ENCODE measurements around the gene LRP1-AS.
"Not testable (repeated sequence)": the region's sequence is repeated elsewhere in the genome, so short reads cannot be mapped to it uniquely, and the experiment has no call there.

The LRP1-AS gene

DNA sequence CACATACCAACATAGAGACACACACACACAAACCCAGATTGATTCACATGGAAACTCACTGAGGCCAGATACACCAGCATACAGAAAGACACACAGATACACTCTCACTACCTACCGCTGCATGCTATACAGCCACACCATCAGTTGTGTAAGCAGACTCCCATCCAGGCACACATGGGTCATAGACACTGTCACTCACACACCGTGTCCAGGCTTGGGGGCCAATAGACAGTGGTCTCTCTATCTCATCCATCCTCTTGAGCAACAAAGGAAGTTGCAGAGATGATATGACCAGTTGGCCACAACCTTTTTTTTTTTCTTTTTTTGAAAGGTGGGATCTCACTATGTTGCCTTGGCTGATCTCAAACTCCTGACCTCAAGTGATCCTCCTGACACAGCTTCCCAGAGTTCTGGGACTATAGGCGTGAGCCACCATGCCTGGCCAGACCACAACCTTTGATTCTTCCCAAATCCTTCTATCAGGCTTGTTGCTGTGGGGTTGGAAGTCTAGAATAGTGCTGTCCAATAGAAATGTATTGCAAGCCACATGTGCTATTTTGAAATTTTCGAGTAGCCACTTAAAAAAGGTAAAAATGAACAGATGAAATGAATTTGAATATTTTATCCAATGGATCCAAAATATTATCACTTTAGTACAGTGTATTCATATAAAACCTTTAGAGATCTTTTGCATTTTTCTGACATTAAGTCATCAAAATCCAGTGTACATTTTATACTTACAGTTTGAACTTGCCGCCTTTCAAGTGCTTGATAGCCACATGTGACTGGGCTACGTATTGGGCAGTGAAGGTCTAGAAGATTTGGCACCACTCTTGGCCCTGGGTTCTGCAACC is 7.4 kb downstream of the LRP1-AS start:
- no peak for DNase-seq (ENCODE audit: low spot score)

DNA sequence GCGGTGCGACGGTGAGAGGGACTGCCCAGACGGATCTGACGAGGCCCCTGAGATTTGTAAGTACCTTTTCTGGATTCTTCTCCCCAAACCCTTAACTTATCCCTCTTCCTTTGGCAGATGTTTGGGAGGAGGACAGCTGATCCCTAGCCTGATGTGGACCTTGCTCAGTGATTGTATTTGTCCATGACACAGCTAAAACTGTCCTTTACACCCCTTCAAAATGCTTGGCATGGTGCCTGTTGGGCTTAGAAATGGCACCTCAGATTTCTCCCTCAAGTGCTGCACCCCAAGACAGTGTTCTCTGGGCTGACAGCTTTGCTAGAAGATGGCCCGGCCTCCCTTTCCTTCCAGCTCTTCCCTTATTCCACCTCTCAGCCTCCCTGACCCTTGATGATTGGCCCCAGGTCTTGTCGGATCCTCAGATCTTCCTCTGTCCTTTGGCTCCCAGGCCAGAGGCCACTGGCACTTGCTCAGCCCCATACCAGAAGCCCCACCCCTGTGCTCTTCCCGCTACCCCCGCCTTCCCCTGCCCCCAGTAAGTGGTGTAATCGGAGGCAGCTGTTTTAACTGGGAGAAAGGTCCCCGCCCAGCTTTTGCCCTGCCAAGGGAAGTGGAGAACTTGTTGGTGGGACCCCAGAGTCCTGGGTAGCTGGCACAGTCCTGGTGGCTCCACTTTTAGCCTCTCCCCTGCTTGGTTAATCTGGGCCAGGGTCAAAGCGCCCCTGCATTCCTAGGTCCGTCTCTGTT is 8.7 kb downstream of the LRP1-AS start:
- no peak for DNase-seq (ENCODE audit: low spot score)

DNA sequence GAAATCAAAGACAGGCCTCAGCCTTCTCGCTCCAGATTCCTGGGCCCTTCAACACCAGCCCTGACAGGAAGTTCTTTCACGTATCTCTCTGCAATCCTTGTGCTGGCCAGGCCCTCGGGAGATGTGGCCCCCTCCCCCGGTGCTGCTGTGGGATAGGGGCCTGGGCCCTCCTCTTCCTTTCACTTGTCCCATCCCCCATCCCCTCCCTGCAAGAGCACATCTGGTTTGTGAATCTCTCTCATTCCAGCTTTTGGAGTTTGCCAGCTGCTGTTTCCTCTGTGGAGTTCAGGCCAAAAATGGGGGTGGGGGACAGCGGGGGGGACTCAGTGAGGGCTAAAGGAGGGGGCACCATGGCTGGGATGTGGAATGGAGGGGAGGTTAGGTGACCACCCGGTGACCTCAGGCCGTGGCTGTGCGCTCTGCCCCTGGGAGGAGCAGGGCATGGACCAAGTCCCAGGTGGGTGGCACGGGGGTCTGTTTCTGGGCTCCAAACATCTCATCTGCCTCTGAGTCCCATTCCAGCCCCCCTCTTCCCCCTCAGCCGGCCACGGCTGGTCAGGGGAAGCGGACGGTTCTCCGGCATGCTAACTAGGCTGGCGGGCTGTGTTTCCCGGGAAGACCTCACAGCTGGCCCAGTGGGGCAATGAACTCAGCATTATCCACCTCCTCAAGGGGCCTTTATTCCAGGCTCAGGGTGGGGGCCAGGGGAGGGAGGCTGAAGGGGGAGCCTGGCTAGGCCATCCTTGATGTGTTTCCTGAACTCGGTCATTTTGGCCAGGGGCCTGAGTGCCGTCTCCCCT is 11.7 kb downstream of the LRP1-AS start:
- no peak for DNase-seq (ENCODE audit: low spot score)

DNA sequence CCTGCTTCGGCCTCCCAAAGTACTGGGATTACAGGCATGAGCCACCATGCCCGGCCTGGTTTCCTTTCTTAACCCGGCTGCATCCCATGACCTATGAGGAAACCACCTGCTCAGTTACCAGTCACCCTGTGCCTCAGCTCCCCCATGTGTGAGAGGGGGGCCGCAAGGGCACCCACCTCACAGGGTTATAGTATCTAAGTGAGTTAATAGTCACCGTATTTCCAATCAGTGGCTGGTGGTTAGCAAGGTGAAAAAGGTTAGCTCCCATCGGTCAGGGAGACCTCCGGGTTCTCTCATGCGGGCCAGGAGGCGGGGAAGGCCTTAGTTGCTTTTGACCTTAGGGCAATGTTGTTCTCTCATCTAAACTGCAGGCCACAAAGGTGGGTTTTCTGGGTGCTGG is 12.5 kb downstream of the LRP1-AS start:
- no peak for DNase-seq (ENCODE audit: low spot score)

DNA sequence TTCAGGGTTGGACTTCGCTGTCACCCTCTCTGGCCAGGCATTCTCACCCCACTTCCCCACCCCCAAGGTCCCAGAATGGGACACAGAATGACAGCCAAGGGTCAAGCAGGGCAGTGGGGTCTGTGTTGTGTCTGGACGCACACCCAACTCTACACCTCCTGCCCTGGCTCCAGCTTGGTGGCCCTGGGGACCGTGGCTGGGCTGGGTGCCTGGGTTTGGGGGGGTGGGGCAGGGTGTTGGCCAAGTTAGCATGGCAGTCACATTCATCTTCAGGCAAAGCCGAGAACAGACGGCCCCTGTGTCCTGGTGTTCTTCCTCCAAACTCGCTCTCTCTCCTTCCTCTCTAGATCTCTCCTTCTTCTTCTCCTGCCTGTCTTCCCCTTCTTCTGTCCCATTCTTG is 13.5 kb downstream of the LRP1-AS start:
- DNase-seq (ENCODE audit: low spot score): no peak

DNA sequence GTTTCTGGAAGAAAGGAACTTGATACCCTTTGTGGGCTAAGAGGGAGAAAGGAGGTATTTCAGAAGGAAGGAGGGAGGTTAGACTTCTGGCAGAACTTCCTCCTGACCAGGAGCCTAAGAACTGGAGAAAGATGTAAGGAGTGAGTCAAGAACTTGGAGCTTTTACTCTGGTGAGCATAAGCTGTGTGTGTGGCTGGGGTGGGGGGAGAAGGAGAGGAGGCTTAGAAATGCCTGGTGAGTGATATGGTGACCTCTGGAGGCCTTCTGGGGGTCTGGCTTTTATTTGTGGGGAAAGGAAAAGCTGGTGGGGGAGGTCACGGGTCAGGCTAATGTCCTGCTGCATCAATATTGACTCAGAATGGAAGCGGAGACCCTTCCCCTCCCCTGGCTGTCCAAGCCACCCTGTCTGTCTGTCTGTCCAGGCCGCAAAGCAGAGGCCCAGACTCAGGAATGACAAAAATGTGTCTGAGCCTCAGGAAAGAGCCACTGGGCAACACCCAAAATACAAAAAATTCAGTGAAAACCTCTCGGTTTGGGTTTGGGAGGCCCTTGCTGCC is 14.3 kb downstream of the LRP1-AS start:
- DNase-seq (ENCODE audit: low spot score): no peak

DNA sequence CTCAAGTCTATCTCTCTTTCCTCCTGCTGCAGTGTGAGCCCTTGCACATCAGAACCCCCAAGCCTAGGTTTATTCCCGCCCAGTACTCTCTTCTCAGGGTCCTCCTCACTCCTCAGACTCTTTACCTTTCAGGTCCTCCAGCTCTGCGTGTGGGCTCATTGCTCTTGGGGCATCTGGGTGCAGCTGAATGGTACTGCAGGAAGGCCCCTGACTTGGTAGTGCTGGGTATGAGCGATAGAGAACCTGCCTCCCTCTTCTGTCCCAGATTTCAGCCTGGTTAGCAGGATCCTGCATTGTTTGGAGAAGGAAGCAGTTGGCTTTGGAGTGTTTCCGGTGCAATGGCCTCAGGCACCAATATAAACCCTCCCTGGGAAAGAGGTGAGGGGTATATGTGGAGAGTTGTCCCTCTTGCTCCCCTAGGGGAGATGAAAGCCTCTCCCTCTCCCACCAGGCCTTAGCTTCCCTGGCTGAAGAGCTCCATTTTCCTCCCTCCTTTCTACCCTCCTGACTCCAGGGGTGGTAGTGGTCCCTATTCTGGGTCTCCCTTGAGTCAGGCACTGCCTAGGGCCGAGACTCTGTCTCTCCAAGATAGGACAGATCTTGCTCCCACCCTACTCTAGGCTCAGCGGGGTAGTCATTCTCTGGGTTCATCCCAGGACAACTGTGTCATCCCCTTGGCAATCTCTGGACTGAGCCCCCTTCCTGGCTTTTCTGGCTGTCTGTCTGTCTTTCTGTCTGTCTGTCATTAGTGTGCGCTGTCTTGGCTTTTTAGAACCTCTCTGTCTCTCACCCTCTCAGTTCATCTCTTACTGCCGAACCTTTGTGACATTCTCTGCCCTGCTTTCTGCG is 15.3 kb downstream of the LRP1-AS start:
- no peak for DNase-seq (ENCODE audit: low spot score)

DNA sequence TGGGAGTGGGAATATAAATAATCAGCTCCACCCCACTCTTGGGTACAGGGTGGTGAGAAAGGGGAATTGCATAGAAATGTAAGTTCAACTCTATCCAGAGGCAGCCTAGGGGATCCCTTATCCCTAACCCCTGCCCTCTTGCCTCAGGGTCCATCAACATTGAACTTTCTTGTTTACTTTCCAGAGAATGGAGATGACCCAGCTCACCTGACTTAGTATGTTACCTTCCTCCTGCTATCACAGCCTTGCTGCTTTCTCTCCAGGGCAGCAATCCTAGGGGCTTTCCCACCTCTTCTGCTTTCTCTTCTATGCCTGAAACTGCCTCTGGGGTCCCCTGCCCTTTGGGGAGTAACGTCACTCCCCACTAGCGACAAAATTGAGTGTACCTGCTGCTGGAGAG is 16.5 kb downstream of the LRP1-AS start:
- no peak for DNase-seq (ENCODE audit: low spot score)

DNA sequence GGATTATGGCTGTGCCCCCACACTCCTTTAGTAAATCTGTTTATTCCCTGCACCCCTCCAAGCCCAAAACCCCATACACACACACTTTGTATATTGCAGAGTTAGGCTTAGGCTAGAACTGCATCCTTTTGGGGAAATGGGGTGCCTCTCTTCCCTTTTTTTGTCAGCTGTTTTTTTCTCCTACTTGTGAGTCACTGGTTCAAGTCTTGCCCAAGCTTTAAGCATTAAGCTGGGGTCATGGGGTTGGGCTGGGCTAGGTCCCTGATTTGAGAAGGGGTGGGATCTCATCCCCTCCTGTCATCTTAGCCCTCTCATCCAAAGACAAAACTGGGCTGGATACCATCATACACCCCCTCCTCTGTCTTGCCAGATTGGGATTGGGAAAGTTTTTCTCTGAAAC is 17.5 kb downstream of the LRP1-AS start:
- no peak for DNase-seq (ENCODE audit: low spot score)

DNA sequence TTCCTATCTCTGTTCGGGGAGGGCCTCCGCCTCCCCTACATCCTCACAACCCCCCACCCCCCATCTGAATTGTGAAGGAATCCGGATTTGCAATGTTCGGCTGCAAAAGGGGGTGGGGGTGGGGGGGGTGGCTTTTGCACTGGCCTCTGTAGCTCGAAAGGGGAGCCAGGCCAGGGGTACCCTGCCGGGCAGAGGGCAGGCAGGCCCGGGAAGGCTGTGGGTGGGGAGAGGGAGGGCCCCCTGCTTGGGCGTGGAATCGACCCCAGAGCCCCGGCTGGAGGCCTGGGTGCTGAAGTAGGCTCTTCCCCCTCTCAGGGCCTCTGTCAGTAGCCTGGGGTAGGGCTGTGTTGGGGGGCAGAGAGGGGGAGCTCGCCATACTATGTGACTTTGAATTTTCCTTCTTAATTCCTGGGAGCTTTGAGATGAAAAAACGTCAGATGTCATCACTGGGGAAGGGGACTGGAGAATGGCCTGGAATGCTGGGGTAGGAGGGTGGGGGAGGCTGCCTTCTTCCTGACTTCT is 18.0 kb downstream of the LRP1-AS start:
- DNase-seq (ENCODE audit: low spot score): no peak

DNA sequence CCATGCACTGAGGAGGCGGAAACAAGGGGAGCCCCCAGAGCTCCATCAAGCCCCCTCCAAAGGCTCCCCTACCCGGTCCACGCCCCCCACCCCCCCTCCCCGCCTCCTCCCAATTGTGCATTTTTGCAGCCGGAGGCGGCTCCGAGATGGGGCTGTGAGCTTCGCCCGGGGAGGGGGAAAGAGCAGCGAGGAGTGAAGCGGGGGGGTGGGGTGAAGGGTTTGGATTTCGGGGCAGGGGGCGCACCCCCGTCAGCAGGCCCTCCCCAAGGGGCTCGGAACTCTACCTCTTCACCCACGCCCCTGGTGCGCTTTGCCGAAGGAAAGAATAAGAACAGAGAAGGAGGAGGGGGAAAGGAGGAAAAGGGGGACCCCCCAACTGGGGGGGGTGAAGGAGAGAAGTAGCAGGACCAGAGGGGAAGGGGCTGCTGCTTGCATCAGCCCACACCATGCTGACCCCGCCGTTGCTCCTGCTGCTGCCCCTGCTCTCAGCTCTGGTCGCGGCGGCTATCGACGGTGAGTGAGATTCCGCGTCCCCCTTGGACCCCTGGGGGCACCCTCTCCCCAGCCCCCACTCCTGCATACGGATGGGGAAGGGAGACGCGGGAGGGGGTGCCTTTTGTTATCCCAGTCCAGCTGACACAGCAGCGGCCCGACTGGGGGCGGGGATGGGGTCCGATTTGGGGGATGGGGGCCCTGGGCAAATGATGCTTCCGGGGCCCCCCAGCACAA is 18.7 kb downstream of the LRP1-AS start:
- no peak for DNase-seq (ENCODE audit: low spot score)

DNA sequence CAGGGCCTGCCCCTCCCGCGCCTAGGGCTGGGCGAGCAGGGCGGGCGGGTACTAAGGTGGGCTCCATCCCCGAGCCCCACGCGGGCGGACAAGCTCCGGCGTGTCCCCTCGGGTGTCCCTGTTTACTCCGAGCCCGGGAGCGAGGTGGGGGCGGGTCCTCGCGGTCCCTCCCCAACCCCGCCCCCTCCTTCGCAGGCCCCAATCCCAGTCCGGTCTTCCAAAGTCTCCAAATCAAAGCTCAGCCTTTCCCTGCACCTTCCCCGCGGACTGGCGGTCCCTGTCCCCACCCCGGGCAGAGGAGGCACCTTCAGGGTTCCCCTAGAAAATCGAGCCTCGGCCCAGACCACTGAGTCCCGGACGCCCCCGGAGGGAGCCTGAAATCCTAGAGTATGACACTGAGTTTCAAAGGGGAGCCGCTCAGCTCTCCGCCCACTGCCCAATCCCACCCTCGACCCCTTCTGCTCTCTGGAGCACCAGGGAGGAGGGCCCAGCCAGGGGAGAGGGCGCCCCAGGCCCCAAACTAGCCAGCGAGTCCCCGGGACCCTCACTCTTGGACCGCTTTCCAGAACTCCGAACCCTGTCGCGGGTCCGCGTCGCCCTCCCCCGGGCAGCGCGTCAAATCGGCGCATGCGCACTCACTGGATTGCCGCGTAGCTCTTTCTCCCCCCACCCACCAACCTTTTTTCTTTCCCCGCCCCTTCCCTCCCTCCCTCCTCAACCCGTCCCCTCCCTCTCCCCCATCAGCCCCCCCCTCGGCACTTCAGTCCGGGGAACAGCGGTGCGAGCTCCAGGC is 19.5 kb downstream of the LRP1-AS start, which contains the start of gene LRP1:
LRP1 (plus strand) TSS at position 758 of the 793 bp plus-strand sequence. CDS start 482 bp downstream, outside the sequence.
- peak; percentile 75 for DNase-seq (ENCODE audit: low spot score)

DNA sequence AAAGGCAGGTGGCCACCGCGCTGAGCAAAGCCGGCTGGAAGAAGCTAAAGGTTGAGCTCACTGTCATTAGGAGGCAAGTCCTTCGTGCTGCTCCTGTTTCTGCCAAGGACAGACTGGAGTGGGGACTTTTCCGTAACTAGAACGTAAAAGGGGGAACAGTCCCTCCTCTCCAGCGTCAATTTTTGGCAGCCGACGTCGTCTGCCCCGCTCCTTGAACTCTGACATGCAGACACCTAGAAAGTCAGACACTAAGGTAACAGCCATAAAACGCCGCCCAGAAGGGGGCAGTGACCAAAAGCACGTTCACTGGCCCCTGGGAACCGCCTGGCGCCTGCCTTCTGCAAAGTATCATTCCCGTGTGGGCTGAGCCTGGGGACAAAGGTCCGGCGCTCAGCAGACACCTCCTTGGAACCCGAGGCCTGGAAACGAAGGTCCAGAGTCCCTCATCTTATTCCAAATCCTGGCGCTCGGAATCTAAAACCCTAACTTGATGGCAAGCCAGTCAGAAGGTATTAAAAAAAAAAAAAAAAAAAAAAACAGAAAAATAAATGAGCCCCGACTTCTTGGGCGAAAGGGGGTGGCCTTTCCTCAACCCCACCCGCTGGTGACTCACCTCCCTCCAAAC is 20.2 kb downstream of the LRP1-AS start:
- peak; percentile 73 for DNase-seq (ENCODE audit: low spot score)

DNA sequence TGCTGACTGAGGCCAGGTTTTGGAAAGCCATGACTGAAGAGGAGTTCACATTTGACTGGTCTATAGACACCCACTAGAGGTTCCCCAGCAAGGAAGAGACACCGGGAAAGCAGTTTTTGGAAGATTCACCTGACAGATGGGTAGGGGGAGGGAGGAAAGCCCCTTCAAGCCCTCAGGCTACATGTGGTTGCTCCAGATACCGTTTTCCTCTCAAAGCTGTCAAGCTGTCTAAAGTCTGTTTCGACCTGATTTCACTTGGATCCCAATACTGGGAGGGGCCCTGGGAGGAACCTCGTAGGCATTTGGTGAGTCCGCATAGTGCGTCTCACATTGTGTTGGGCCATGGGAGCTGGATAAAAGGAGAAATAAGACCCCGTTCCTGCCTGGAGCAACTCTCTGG is 20.9 kb downstream of the LRP1-AS start:
- no peak for DNase-seq (ENCODE audit: low spot score)

DNA sequence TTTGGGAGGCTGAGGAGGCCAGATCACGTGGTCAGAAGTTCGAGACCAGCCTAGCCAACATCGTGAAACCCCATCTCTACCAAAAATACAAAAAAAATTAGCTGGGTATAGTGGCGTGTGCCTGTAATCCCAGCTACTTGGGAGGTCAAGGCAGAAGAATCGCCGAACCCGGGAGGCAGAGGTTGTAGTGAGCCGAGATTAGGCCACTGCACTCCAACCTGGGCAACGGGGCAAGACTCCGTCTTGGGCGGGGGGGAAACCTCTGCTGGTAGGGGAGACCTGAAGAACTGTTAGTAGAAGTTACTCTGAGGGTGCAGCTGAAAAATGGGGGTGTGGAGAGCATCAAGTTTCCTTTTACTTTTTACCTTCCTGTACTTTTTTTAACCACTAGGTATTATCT is 21.4 kb downstream of the LRP1-AS start:
- DNase-seq (ENCODE audit: low spot score): no peak

DNA sequence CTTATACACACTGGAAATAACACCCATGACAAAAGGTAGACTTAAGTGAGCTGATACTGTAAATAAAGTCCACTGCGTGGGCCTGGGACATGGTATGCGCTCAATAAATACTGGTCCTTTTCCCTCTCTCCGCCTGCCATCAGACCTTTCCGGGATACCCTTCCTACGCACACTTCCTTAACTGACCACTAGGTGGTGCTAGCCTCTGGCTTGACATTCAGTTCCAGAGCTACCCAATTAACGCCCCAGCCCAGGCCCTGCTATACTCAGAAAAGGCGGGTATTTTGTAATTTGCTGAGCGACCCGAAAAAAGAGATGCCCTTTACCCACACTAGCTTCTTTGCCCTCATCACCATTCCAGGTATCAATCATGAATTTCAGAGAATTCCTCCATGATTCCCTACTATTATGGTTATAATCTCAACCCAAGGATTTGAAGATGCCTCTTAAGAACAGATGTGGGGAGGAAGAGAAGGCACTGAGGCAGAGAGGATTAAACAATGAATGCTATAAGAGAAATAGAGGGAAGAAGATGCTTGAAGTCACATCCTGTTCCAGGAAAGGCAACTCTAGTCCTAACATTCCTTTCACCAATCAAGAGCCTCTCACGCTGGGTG is 23.1 kb downstream of the LRP1-AS start:
- DNase-seq (ENCODE audit: low spot score): peak; percentile 88

DNA sequence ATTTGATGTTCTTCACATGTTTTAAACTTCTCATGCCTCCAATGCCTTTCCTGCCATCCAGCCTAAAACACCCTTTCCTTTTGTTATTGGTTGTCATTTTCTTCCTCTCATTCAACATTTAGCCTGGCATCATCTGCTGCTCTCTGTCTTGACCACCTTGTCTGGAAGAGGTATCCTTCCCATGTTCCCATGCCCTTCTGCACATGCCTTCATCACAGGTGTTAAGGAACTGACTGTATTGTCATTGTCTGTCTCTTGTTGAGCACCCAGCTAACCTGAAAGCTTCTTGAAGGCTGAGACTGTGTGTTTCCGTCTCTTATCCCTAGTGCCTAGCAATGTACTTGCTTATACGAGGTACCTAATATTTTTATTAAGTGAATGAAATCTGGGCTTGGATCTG is 23.6 kb downstream of the LRP1-AS start:
- DNase-seq (ENCODE audit: low spot score): no peak

DNA sequence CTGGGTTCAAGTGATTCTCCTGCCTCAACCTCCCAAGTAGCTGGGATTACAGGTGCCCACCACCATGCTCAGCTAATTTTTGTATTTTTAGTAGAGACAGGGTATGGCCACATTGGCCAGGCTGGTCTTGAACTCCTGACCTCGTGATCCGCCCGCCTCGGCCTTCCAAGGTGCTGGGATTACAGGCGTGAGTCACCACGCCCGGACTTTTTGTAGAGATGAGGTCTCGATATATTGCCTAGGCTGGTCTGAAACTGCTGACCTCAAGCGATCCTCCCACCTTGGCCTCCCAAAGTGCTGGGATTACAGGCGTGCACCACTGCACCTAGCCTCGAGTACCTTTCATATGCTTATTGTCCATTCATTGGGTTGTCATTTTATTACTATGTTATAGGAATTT is 26.7 kb downstream of the LRP1-AS start:
- not testable (repeated sequence) for DNase-seq (ENCODE audit: low spot score)

Data from NAMALWA (cell line).